DMS 273 treated with DMSO at 0.1 percent for 48 hours (cell line): Measurements from ENCODE around the gene RMND5B.
A peak's percentile ranks its signal among the peaks of the same experiment; 100 is the strongest.

ENCODE experiments used
- DNase-seq: peaks from one replicate; lab custom pipeline; 2025; lab: John Stamatoyannopoulos, UW

The RMND5B gene

DNA sequence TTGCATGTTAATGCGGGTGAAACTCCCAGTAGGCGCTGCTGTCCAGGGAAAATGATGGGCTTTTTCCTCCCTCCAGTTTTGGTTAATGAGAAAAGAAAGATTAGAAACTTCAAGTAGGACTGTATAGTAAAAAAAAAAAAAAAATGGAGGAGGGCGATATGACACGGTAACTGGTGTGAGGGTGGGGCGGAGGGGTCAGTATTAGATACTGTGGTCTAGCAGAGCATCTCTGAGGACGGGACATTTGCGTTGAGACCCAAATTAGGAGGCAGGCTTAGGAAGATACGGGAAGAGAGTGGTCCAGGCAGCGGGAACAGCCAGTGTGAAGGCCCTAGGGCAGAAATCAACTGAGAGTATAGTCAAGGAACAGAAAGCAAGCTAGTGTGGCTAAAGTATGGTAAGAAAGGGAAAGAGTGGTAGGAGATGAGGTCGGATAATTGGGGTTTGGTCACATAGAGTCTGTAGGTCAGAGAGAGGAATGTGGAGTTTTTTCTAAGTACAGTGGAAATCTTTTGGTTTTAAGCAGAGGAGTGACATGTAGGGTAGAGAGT, 707 bp downstream of the RMND5B start:
- no peak for DNase-seq

DNA sequence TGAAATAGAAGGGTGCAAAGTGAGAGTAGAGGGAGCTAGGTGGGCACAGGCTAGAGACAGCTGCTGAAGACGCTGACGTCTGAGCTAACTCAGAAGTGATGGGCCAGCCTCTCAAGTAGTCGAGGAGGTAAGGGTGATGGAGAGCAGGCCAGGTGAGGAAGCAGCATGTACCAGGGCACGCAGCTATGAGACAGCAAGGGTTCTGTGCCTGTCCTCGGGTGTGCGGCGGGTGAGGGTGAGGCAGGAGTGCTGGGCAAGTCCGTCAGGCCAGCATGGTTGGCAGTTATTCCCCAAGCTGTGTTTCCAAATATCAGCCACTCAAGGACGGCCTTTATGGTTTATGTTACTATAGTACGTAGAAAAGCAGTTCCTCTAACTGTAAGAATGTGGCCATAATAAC, 6.2 kb downstream of the RMND5B start:
- DNase-seq: no peak

DNA sequence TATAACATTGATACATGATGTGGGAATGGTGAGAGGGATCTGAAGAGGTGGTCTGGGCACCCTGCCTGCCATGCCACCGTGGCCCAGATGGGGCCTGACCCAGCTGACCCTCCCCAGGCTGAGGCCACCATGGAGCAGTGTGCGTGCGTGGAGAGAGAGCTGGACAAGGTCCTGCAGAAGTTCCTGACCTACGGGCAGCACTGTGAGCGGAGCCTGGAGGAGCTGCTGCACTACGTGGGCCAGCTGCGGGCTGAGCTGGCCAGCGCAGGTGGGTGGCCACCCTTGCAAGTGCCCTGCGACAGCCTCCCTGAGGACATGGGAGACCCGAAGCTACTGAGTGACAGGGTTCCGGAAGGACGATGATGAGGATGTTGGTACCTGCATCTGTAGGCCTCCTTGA, 7.2 kb downstream of the RMND5B start:
- no peak for DNase-seq

DNA sequence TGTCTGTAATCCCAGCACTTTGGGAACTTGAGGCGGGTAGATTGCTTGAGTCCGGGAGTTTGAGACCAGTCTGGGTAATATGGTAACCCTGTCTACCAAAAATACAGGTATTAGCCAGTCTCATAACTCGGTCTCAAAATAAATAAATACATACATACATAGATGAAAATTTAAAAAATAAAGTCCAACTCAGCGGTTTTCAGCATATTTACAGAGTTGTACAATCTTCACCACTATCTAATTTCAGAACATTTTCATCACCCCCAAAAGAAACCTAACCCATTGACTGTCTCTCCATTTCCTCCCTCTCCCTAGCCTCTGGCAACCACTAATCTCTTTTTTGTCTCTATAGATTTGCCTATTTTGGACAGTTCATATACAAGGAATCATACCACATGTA, 10.7 kb downstream of the RMND5B start:
- no peak for DNase-seq

DNA sequence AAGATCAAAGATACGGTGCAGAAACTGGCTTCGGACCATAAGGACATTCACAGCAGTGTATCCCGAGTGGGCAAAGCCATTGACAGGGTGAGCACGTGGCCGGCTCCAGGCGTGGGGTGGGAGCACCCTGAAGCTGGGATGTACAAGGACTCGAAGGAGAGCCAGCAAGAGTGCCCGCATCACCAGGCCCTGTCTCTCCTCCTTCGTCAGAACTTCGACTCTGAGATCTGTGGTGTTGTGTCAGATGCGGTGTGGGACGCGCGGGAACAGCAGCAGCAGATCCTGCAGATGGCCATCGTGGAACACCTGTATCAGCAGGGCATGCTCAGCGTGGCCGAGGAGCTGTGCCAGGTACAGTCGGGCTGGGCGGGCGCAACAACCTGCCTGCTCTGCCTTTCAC, 11.8 kb downstream of the RMND5B start:
- no peak for DNase-seq

DNA sequence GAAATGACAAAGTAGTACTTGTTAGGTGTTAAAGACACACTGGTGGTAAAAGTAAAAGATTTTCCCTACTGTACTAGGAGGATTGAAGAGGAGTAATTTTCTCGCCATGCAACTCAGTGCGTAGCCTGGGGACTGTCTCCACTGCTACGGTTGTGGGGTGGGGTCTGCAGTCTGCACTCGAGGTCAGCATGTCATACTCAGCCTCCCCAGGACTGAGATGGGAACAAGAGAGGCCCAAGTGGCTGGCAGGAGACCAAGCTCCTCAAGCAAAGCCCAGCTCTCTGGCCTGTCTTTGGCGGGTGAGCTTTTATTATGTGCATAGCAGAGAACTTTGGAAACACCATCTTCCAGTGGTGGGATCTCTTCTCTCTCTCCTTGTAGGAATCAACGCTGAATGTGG, 12.4 kb downstream of the RMND5B start:
- no peak for DNase-seq

DNA sequence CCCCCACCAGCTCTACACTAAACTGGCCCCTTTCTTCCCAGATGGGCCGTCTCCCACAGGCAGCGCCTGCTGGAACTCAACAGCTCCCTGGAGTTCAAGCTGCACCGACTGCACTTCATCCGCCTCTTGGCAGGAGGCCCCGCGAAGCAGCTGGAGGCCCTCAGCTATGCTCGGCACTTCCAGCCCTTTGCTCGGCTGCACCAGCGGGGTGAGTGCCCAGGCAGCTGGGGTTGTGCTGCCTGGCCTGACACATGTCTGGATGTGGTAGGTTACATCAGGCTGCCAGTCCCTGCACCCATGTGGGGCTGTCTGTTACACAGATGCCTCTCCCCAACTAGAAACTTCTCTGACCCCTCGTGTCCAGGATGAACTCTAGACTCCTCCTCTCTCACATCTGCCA, 13.1 kb downstream of the RMND5B start:
- peak; percentile 73 for DNase-seq

DNA sequence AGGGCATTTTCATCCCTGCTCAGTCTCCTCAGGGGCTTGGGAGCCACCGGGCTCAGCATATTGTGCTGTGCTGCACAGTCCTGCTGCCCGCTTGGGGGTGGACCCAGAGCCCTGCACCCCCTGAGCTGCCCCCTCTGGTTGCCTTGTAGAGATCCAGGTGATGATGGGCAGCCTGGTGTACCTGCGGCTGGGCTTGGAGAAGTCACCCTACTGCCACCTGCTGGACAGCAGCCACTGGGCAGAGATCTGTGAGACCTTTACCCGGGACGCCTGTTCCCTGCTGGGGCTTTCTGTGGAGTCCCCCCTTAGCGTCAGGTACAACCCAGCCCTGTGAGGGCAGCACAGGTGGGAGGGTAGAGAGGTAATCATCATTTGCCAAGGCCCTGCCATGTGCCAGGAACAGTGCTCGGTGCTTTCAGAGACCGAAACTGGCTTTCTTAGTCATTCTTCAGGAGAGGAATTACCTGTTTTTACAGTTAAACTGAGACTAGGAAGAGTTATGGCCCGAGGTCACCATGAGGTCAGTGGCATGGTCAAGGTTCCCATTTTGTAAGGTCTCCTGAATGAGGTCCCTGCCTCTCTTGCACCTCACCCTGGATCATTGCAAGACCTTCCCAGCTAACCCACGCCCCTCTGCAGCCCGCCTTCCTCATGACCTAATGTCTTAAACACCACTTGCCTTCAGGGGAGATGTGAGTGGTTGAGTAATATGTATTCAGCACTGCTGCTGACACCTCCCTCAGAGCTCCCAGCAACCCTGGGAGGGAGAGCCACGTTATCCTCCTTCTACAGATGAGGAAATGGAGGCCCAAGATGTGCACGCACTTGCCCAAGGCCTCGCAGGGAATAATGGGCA, 15.4 kb downstream of the RMND5B start:
- no peak for DNase-seq

DNA sequence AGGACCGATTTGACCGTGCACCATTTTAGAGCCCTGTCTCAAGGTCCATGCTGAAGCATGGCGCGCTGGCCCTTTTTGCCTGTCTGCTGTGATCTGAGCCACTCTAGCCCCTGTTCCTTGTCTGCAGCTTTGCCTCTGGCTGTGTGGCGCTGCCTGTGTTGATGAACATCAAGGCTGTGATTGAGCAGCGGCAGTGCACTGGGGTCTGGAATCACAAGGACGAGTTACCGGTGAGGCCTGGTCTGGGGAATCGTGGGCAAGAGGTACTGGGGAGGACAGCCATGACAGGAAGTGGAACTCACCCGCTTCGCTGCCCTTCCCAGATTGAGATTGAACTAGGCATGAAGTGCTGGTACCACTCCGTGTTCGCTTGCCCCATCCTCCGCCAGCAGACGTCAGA, 16.6 kb downstream of the RMND5B start:
- no peak for DNase-seq

DNA sequence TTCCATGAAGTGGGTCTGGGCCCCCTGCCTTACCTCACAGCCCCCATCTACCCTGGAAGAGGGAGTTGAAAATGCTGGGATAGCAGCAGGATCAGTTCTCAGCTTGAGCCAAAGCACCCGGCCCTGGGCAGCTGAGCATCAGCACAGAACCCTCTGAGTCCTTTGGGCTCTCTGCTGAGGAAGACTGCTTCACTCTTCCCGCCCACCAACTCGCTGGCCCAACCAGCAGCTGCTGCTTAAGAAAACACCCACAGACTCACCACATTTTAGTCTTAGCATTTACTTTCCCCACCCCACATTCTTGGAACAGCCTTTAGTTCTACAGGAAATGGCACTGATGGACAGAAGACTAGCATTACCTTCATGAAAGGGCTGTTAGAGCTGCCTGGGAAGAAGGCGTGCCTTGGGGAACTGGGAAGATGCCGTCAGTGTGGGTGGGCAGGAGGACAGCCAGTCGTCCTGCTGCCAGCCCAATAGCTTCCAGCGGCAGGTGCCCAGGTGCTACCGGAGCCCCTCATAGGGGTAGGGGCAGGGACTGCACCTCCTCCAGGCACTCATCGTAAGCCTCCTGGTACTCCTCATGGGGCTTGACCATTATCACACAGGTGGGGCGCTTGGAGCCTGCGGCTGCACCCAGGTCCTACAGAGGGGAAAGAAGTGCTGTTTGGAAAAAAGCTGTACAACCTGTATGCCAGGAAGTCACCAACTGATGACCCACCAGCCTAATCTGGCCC, 18.6 kb downstream of the RMND5B start:
- DNase-seq: no peak

DNA sequence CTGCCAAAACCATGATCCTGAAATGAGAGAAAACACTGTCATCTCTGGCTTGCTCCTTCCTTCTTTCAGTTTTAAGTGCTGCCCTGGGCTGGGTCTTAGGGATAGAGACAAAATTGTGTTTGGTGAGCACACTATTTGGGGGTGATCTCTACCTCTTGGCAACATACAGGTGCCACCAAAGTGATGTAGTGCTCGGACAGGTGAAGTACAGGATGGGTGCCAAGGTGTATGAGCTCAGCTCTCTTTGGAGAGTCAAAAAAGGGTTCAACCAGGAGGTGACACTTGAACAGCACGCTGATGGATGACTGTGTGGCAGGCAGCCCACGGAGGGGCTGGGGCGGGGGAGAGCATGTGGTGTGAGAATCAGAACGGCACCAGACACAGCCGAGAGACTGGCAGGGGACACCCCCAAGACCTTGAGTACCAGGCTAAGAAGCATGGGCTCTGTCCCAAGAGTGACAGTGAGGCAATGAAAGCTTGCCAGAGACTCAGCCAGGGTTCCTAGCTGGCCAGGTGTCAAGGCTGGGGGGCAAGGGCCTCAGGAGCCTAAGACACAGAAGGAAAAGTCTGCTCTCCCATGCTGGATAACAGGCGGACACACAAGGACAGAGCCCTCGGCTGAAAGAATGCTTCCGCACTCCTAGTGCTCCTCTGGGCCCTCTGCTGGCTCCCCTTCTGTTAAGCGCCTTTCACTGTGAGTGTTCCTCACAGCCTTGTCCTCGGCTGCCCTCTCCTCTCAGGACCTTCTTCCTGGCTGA, 20.3 kb downstream of the RMND5B start:
- DNase-seq: no peak

DNA sequence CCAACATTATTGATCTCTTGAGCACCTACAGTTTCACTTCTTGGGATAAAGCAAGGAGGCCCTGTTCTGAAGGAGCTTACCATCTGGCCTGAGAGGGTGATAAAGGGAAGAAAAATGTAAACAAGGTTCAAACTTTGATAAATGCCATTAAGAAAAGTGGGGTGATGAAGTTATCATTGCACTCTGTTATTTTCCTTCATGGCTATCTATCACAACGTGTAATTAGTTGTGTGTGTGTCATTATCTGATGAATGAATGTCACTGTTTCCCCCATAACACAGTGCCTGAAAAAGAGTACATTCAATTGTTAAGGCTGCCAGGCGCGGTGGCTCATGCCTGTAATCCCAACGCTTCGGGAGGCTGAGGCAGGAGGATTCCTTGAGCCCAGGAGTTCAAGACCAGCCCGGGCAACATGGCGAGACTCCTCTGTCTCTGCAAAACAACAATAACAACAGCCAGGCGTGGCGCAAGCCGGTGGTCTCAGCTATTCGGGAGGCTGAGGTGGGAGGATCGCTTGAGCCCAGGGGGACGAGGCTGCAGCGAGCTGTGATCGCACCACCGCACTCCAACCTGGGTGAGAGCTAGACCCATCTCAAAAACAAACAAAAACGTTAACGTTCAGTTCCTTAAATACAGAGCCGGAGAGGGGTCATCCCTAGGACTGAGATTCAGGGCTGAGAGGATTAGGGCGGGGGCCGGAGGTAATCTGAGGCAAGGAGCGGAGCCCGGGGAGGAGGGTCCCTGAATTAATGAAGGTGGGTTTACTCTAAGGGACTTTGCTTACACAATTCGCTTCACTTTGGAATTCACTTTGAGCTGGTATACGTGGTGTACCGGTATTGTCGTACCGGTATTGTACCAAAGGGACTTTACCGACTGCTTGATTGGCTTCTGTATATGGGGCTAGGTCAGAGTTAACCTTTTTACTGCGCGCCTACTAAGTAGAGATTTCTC, 22.0 kb downstream of the RMND5B start:
- DNase-seq: no peak

DNA sequence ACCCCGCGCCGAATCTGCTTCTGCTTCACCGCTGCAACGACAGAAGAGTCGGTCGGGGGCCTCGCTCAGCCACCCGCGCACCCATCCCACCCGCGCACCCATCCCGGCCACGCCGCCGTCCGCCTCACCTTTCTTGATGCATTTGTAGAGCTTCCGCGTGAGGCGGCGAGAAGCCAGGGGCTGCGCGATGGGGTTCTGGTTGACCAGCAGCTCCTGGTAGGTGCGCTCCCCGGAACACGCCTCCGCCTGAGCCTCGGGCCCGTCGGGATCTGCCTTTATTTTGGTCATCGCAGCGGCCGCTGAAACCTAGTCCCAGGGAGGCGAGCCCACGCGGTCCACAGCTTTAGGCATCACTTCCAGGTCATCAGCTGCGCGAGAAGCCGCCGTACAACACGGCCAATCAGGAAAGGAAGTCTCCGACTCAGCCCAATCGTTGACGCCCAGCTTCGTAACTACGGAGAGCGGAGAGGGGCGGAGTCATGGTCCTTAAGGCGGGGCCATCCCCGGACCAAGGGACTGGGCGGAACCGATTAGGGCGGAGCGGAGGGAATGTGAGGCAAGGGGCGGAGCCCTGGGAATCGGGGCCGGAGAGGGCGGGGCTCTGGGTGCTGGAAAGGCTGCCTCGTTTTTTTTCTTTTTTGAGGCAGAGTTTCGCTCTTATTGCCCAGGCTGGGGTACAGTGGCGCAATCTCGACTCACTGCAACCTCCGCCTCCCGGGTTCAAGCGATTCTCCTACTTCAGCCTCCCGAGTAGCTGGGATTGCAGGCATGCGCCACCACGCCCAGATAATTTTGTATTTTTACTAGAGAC, 22.9 kb downstream of the RMND5B start, which contains the start of gene NHP2:
TSS of gene NHP2 (minus strand) at position 356 of the 811 bp plus-strand sequence. CDS start at position 288, 68 bp downstream.
- peak; percentile 93 for DNase-seq

DNA sequence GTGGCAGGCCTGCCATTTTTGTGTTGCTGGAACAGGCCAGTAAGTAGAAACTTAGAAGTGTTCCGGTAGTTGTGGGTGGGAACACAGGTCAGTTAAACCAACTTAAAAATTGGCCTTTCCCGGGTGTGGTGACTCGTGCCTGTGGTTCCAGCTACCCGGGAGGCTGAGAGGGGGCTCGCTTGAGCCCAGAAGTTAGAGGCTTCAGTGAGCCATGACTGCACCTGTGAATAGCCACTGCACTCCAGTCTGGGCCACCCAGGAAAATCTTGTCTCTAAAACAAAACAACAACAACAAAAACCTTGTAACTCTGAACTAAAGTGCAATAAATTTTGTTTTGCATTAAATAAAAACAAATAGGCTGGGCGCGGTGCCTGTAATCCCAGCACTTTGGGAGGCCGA, 24.3 kb downstream of the RMND5B start:
- DNase-seq: no peak

DNA sequence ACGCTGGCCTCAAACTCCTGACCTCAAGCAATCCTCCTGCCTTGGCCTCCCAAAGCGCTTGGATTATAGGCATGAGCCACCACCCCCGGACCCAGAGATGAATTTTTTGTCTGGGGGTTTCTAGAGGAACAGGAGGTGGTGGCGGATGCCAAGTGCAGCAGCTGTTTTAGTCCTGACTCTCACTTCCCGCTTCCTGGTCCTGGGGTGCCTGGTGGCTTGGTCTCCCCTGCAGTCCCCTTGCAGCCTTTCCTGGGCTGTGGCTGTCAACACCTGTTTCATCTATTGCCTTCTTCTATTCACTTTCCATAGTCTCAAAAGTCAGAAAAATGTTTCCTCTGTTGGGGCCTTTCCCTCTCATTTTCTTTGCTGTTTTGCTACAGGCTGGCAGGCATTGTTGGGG, 29.4 kb downstream of the RMND5B start:
- DNase-seq: no peak

DNA sequence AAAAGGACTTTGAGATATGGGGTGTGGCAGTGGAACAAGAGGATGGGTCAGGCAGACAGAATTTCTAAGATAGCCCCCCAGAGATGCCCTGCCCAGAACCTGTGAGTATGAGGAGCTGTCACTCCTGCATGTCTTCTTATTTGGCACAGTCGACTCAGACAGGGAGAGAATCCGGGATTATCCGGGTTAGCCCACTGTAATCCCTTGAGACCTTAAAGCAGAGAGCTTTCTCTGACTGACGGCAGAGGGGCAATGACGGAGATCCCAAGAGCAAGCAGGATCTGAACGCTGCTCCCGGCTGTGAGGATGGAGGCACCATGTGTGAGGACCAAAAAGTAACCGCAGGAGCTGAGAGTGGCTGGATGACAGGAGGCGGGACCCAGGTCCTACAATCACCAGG, 31.7 kb downstream of the RMND5B start:
- no peak for DNase-seq

DNA sequence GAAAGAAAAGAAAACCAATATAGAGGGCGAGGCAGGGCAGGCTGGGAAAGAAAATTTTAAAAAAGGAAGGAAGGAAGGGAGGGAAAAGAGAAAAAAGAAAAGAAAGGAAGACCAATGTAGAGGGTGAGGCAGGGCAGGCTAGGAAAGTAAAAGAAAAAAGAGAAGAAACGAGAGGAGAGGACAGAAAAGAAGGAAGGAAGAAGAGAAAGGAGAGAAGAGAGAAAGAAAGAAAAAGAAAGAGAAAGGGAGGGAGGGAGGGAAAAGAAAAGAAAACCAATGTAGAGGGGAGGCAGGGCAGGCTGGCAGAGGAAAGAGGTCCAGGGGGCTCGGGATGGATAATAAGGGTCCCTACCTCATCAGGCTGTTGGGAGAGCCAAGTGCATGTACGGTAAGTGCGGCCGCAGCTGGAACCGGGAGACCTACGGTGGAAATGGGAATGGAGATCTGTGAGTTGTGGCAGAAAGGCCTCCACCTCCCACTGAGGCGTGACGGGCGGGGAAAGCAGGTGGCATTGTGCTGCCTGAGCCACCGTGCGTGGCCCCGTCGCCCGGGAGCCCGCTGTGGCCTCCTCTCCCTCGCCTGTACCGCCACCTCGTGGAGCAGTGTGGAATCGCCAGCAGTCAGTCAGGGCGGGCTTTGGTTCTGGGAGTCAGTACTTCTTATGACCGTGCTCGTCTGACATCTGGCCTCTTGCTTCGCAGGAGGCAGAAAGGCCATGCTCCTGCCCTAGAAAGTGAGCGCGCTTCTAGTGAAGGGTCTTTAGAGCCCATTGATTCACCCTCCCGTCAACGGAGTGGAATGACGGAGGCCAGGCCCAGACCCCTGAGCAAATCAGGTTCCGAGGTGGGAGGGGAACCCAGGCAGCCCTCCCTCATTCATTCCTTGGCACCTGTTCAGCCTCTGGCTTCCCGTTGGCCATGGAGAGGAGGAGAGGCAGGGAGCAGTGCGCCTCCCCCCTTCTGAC, 33.2 kb downstream of the RMND5B start:
- peak; percentile 75 for DNase-seq

DNA sequence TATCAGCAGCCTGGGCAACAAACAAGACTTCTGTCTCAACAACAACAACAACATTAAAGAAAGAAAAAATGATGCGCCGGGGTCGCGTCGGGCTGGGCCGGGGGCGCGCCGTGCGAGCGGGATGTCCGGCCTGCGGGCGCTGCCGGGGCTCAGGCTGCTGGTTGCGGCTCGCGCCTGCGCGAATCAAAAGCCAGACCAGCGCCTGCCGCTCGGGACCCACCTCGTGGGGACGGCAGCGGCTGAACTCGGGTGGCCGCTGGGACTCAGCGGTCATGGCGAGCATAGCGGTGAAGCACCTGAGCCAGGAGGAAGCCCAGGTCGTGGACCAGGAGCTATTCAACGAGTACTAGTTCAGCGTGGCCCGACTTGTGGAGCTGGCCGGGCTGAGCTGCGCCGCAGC, 34.8 kb downstream of the RMND5B start:
- no peak for DNase-seq

DNA sequence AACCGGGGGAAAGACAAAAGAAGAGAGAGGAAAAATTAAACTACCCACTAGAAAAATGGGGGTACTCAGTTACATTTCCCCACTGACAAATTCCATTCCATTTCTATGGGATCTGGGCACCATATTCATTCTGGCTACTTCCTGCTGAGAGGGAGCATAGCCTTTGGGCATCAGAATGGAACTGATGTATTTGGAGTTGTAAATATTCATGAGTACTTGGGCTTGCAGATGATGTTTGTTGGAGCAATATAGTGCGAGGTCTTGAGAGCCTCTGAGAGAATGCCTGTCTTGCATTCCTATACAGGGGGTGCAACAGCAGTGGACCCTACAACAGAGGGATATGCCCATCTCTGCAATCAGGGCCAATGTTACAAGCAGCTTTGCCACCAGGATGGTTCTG, 39.6 kb downstream of the RMND5B start:
- DNase-seq: no peak
